ENCODE data around the gene CARMIL1. TPM values are rescaled to one million over a fixed set of nuclear protein-coding genes. Genes with fewer than 3 reads are reported as not detected.

Gene CARMIL1
- total RNA-seq, 1 donor from 2014 or later = 19.6 TPM

GRCh38 chr6:25449774-25450173 is 170.6 kb downstream of the CARMIL1 start:
- H3K27me3 ChIP-seq = no peaks in the 10 kb centered on the region
- intact Hi-C loops (cut with DNase I) = no loop called here
- no peaks in the 10 kb centered on the region for H3K9me3 ChIP-seq
- H3K36me3 ChIP-seq = no peaks in the 10 kb centered on the region
- TF ChIP-seq POLR2A (IDR thresholded peaks at IDR 0.05) (no peak), POLR2AphosphoS5 (IDR thresholded peaks at IDR 0.05; ENCODE audit: insufficient read depth in 1 of 2, low read depth in 1 of 2) (no peak), CTCF (IDR thresholded peaks at IDR 0.05) (no peak)
- no peak overlapping the region for H3K4me3 ChIP-seq
- H3K27ac ChIP-seq = no peak overlapping the region
- no peaks in the 10 kb centered on the region for H3K4me1 ChIP-seq
- no peak for DNase-seq (ENCODE audit: extremely low spot score in 2 of 2)

GRCh38 chr6:25450469-25451198 is 171.5 kb downstream of the CARMIL1 start:
- H3K27ac ChIP-seq = no peak overlapping the region
- H3K4me1 ChIP-seq = no peaks in the 10 kb centered on the region
- intact Hi-C loops (cut with DNase I) = no loop called here
- DNase-seq (ENCODE audit: extremely low spot score in 2 of 2) = no peak
- H3K36me3 ChIP-seq = no peaks in the 10 kb centered on the region
- no peak overlapping the region for H3K4me3 ChIP-seq
- no peaks in the 10 kb centered on the region for H3K27me3 ChIP-seq
- no peak for TF ChIP-seq POLR2AphosphoS5 (IDR thresholded peaks at IDR 0.05; ENCODE audit: insufficient read depth in 1 of 2, low read depth in 1 of 2)
- no peaks in the 10 kb centered on the region for H3K9me3 ChIP-seq

- no peak overlapping the region for H3K4me3 ChIP-seq
- TF ChIP-seq POLR2AphosphoS5 (IDR thresholded peaks at IDR 0.05; ENCODE audit: insufficient read depth in 1 of 2, low read depth in 1 of 2) (no peak), POLR2A (IDR thresholded peaks at IDR 0.05) (no peak), CTCF (IDR thresholded peaks at IDR 0.05) (no peak)
- no peaks in the 10 kb centered on the region for H3K9me3 ChIP-seq
- no peaks in the 10 kb centered on the region for H3K27me3 ChIP-seq
- no peaks in the 10 kb centered on the region for H3K36me3 ChIP-seq
- no peaks in the 10 kb centered on the region for H3K4me1 ChIP-seq
- no peak for DNase-seq (ENCODE audit: extremely low spot score in 2 of 2)
- intact Hi-C loops (cut with DNase I) = no loop called here
- no peak overlapping the region for H3K27ac ChIP-seq
These were observed 172.9 kb downstream of the CARMIL1 start for GRCh38 chr6:25452031-25452430.

GRCh38 chr6:25453288-25453687 is 174.1 kb downstream of the CARMIL1 start:
- no peak overlapping the region for H3K27ac ChIP-seq
- intact Hi-C loops (cut with DNase I) = no loop called here
- H3K27me3 ChIP-seq = no peaks in the 10 kb centered on the region
- no peaks in the 10 kb centered on the region for H3K9me3 ChIP-seq
- H3K4me3 ChIP-seq = no peak overlapping the region
- DNase-seq (ENCODE audit: extremely low spot score in 2 of 2) = no peak
- H3K4me1 ChIP-seq = no peaks in the 10 kb centered on the region
- no peak for TF ChIP-seq POLR2AphosphoS5 (IDR thresholded peaks at IDR 0.05; ENCODE audit: insufficient read depth in 1 of 2, low read depth in 1 of 2)
- no peak for TF ChIP-seq POLR2A (IDR thresholded peaks at IDR 0.05)
- TF ChIP-seq CTCF (IDR thresholded peaks at IDR 0.05) = no peak
- no peaks in the 10 kb centered on the region for H3K36me3 ChIP-seq

- Histone ChIP-seq H3K27ac (no peak overlapping the region), H3K4me3 (no peak overlapping the region), H3K36me3 (no peaks in the 10 kb centered on the region), H3K4me1 (no peaks in the 10 kb centered on the region), H3K27me3 (no peaks in the 10 kb centered on the region), H3K9me3 (no peaks in the 10 kb centered on the region)
- no peak for DNase-seq (ENCODE audit: extremely low spot score in 2 of 2)
- no peak for TF ChIP-seq POLR2AphosphoS5 (IDR thresholded peaks at IDR 0.05; ENCODE audit: insufficient read depth in 1 of 2, low read depth in 1 of 2)
- TF ChIP-seq POLR2A (IDR thresholded peaks at IDR 0.05) = no peak
- no peak for TF ChIP-seq CTCF (IDR thresholded peaks at IDR 0.05)
- intact Hi-C loops (cut with DNase I) = no loop called here
These were observed 175.0 kb downstream of the CARMIL1 start for GRCh38 chr6:25454136-25454535.
